HG03432 (cell line): Measurements from ENCODE around the gene PPIB.
"Not testable (repeated sequence)": the region's sequence is repeated elsewhere in the genome, so short reads cannot be mapped to it uniquely, and the experiment has no call there.

ENCODE experiments used
- ATAC-seq: cut with Tn5 transposase; IDR thresholded peaks from one replicate; pipeline ENCODE4 v1.9.1; 2021; ENCODE audit warnings: mild to moderate bottlenecking, moderate library complexity; ENCODE audit not compliant: unreplicated experiment

Gene PPIB

GRCh38 chr15:64141798-64142512, 20.9 kb downstream of the PPIB start:
- ATAC-seq = no peak

DNA sequence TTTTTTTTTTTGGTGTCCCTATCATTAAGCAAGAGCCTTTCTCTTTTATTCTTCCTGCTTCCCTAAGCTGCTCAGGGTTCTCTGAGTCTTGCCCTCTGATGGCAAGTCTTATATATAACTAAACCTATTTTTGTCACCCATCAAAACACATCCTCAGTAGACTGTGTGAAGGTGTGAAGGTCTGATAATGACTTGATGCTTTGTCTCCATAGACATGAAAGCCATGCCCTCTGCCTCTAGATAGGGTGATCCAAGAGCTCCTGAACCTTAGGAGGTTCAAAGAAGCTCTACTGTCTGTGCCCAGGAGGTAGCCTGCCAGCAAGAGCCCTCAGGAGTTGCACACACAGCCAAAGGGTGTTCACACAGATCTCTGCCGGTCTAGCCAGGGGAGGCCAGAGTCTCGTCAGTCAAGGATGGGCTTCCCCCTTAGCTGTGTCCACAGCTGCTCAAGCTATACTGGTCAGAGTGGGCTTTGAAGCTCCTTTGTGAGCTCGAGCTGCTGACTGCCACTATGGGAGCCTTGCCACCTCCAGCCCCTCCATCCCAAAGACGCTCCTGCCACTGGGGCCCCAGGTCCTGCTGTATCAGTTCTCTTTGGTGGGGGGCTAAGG, 24.4 kb downstream of the PPIB start:
- ATAC-seq = no peak

DNA sequence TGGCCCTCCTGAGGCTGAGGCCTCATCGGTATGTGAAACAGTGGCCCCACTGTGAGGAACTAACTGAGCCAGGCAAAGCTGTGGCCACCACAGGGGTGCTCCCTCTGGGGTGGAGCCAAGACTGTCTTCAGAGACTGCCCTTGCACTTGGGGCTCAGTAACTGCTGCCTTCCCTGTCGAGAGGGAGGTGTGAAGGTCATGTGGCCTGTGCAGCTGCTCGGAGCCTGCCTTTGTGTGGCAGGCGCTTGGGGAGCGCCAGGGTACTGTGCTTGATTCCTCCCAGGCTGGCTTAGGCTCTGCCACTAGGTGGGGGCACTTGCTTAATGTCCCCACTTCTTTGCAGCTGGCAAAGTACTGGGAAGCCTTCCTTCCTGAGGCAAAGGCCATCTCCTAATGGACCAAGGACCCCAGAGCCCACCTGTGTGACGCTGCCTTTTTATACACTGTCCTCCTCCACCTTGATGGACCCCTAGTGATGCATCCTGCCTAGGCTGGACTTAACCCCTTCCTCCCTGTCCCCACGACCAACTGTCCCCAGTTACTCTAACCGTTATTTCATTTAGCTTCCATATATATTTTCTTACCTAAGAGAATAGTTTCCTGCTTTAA, 25.5 kb downstream of the PPIB start:
- no peak for ATAC-seq

DNA sequence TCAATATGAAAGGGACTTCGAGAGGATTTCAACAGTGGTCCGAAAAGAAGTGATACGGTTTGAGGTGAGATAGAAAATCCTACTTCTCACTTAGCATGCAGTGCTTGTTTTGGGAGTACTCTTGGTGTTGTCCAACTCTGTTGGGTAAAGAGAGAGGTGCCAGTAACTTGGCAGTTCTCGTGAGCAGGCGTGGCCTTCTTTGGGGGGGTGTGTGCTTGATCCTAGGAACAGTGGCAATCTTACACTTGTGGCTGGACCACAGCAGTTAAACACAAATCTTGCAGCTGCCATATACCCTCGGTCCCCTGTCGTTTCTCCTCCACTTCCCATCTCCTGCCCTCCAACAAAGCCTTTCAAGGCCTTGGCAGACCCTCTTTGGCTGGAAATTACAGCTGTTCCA, 26.5 kb downstream of the PPIB start:
- ATAC-seq = no peak

- ATAC-seq = no peak
These were observed 28.4 kb downstream of the PPIB start for GRCh38 chr15:64134345-64134829.

DNA sequence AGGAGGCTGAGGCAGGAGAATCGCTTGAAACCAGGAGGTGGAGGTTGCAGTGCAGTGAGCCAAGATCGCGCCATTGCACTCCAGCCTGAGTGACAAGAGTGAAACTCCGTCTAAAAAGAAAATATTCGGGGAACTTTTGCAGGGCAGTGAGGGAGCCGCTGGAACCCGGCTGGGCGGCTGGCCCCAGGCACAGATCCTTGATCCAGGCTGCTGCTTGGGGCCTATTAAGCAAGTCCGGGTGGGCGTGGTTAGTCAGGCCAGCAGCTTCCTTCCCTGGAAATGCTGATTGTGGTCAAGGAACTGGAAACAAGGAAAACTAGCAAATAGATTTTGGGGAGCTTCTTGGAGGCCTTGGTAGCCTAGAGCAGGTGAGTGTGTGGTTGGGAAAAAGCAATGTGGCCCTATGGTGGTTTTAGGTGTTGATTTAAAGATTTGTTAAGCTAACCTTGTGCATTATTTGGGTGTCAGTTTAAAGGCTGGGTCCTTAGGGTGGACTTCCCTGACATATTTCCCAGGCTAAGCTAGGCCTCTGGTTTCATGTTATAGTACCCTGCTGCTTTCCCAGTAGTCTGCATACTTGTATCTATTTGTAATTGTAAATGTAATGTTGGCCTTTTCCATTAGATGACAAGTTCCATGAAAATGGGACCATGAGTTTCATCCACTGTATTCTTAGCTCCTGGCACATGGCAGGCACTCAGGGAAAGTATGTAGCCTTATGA, 29.0 kb downstream of the PPIB start:
- ATAC-seq = no peak

DNA sequence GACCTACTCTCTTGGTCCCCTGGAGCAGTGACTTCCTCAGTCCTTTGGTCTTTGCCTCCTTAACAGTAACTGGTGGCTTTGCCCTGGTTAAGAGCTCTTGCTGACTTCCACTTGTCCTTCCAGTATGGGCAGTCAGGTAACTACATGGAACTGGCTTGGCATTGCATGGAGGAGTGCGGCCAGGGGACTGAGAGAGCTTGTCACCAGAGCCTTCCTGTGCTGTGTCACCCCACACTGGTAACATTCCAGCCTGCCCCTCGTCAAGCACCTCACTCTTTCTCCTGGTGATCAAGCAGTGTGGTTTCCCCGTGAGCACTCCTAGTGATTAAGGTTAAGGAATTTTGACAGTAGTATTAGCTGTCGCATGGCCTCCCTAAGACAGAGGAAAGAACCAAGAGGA, 30.6 kb downstream of the PPIB start:
- no peak for ATAC-seq

DNA sequence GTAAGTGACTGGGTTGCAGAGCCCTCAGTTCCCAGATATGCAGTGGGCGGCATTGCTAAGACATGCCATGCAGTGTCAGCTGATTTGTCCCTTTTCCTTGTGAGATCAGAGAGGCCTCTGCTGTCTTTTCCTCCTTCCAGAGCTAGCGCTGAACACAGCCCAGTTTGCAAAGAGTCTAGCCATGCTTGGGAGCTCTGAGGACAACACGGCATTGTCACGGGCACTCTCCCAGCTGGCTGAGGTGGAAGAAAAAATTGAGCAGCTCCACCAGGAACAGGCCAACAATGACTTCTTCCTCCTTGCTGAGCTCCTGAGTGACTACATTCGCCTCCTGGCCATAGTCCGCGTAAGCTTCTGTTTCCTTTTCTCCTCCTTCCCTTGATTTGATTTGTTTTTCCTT, 31.3 kb downstream of the PPIB start:
- ATAC-seq = no peak

GRCh38 chr15:64130159-64130558, 32.7 kb downstream of the PPIB start:
- no peak for ATAC-seq

GRCh38 chr15:64127521-64128270, 35.1 kb downstream of the PPIB start:
- ATAC-seq = no peak

DNA sequence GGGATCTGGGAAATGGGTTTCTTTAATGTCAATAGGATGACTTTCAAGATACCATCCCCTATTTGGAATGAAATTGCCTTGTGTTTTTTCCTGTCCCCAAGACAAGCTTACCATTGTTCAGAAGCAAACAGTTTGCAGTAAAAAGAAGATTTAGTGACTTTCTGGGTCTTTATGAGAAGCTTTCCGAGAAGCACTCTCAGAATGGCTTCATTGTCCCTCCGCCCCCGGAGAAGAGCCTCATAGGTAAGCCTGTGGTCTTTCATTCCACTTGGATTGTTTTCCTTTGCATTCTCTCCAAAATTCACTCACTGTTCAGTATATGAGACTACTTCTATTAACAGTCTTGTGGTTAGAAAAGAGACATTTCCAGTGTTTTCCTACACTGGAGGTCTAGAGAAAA, 36.8 kb downstream of the PPIB start:
- ATAC-seq = no peak

GRCh38 chr15:64122936-64123351, 39.9 kb downstream of the PPIB start:
- ATAC-seq = no peak

DNA sequence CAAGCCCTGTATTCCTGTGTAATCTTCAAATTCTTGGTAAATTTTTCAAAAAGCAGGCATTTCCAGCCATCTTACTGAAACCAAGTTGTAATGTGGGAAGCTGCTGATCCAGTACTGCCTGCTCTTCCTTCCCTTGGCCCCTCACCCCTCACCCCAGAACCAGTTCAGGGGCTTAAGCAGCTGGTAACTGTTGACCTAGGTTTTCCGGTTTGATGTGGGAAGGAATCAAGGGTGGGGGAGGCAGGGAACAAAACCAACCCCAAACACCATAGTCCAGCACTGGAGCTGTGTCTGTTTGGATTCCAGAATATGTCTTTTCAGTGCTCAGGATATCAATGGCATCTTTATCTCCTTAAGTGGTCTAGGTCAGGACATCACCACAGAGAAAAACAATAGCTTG, 40.4 kb downstream of the PPIB start:
- ATAC-seq = no peak

- no peak for ATAC-seq
These were observed 41.2 kb downstream of the PPIB start for GRCh38 chr15:64121614-64122013.

DNA sequence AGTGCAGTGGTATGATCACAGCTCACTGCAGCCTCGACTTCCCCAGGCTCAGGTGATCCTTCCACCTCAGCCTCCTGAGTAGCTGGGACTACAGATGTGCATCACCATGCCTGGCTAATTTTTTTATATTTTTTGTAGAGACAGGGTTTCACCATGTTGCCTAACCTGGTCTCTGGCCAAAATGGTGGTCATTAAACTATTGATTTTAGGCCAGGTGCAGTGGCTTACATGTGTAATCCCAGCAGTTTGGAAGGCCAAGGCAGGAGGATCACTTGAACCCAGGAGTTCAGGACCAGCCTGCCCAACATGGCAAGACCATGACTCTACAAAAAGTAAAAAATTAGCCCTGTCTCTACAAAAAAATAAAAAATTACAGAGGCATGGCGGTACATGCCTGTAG, 42.5 kb downstream of the PPIB start:
- ATAC-seq = not testable (repeated sequence)

DNA sequence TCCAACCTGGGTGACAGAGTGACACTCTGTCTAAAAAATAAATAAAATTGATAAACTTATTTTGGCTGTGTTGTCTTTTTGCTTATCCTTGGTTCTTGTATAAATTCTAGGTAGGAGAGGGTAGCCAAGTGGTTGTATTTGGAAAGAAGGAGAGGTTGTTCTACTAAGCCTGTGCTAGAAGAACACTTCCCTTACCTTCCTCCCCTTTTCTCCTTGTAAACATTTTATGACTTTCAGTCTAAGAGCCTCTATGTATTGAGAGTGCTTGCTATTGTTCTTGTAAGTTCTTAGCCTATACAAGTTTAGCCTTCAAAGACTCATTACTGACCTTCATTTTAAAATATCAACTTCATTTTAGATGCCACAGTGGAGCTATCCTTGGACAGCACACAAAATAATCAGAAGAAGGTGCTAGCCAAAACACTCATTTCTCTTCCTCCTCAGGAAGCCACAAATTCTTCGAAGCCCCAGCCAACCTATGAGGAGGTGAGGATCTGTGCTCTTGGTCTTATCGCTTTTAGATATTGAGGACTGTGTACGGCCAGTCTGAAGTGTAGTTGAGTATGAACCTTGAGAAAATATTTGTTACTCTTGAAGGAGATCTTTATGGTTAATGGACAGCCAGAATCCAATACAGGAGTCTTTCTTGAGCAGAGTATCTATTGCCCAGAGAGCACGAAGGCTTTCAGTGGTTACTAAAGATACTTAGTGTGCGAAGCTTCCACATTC, 44.9 kb downstream of the PPIB start:
- no peak for ATAC-seq

DNA sequence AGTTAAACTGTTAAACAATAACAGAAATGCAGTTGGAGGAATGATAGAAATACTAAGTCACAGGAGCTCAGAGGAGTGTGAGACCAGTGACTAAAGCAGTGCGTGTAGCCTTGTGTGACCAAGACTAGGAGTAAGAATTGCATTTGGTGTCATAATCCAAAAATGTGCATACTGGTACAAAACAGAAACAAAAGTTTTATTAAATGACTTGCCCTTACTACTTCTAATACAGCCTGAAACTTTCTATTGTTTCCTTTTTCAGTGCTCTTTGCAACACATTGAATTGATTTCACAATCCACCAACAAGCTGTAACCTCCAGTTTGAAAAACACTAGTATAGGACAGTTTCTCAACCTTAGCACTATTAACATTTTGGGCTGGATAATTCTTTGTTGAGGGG, 49.9 kb downstream of the PPIB start:
- ATAC-seq = peak; percentile 37

DNA sequence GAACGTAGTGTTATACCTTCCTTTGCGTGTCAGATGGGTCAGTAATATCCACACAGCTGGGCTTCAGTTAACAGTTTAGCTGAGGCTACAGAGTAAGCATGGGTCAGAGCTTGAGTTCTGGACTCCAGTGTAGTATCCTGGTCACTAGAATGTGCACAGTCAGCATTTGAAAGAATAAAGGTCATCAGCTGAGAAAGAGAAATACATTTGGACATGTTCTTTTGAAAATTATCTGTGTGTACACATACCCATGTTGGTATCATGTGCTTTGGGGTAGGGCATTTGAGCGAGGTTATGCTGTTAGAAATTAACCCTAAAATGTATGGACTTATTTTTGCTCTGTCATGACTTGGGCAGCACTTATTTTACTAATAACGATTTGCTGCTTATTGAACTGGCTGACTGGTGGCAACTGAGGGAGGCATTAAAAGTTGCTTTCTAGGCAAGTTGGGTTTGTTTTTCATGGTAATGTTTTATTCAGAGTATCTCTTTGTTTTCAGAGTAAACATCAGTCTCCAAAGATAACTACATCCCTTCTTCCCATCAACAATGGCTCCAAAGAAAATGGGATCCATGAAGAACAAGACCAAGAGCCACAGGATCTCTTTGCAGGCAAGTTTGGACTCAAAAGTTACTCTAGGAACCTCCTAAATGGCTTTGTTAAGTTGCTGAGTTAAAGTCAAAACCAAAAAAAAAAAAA, 50.6 kb downstream of the PPIB start:
- no peak for ATAC-seq

DNA sequence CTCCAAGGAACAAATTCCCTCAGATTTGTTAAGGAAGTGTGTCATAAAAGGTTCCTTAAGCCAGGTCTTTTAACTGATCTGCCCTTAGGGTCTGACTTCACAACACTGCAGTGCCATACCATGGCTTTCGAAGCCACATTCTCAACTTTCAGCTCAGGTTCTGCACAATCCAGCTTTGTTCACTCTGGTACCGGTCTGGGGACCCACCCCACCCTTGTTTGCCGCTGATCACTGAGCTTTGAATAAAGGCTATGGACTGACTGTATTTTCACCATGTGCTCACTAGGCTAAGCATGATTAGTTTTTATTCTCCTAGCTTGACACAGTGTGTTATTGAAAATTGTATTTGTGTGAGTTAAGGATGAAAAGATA, 51.2 kb downstream of the PPIB start:
- no peak for ATAC-seq
